ENCODE data around the gene BCL11A. TPM values are rescaled to one million over a fixed set of nuclear protein-coding genes. Genes with fewer than 3 reads are reported as not detected.

BCL11A gene
- total RNA-seq = 1.6 TPM

DNA sequence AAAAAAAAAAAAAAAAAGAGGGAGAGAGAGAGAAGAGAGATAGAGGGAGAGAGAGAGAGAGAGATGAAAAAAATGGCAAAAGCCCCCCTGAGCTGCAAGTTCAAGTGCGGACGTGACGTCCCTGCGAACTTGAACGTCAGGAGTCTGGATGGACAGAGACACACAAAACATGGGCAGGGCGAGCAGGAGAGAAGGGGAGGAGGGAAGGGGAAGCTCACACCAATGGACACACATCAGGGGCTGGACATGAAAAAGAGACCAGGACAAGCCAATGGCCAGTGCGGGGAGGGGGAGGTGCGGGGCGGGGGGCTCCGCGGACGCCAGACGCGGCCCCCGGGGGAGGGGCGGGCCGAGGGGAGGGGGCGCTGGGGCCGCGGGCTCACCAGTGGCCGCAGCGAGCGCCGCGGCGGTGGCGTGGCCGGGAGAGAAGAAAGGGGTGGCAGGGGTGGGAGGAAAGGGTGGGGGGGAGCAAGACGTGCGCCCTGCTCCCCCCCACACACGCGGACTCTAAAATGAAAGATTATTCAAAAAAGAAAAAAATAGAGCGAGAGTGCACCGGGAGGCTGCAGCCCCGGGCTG is at the start of gene BCL11A:
BCL11A (minus strand) TSS at position 160 of the 579 bp plus-strand sequence. CDS start 384 bp downstream, outside the sequence.
- DNase-seq (ENCODE audit: low spot score) (no peak), ATAC-seq (no peak)
- intact Hi-C loops (cut with DNase I) = no loop called here

GRCh38 chr2:60602828-60603532 is 49.5 kb upstream of the BCL11A start:
- DNase-seq (ENCODE audit: low spot score) (no peak), ATAC-seq (peak; percentile 15)

DNA sequence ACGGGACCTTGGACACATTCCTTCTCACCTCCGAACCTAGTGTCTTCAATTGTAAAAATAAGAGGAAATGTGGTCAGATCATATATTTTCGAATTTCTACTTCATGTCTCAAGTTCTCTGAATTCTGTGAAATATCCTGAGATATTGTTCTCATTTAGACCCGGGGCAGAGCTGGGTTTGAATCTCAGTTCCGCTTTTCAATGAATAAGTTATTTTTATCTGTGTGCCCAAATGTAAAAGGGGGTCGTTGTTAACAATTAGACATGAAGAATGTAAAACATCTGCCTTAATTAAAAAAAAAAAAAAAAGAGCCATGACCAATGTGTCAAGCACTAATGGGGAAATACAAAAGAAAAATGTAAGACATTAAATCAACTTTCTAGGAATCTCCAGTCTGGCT is 48.9 kb upstream of the BCL11A start:
- intact Hi-C loops (cut with DNase I) = no loop called here
- no peak for DNase-seq (ENCODE audit: low spot score)
- no peak for ATAC-seq

More at GRCh38 chr2:60602828-60603532, 49.5 kb upstream of the BCL11A start:
- intact Hi-C loops (cut with DNase I) = no loop called here

DNA sequence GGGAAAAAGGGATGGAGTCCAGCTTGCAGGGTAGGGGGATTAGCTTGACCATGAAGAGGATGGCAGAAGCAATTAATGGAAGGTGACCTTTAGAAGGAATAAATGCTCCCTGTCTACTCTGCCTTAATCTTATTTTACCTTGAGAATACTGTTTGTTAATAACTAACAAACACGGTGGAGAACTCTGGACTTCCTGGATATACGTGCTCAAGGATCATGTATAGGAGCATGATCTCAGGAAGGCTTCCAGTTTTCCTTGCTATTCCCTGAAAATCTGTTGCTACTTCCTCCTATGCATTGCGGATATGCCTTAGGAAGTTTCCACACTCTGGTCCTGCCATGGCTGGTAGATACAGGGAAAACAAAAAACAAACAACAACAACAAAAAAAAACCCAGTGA is 44.8 kb upstream of the BCL11A start:
- DNase-seq (ENCODE audit: low spot score) (no peak), ATAC-seq (no peak)
- intact Hi-C loops (cut with DNase I) = no loop called here

DNA sequence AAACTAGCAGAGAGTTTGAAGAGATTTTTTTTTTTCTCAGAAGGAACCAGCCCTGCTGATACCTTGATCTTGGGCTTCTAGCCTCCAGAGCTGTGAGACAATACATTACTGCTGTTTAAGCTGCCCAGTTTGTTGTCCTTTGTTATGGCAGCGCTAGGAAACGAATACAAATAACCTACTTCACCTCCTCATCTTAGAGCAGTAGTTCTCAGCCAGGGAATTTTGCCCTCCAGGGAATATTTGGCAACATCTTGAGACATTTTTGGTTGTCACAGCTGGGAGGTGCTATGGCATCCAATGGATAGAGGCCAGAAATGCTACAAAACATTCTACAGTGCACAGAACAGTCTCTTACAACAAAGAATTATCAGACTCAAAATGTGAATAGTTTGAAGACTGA is 43.9 kb upstream of the BCL11A start:
- intact Hi-C loops (cut with DNase I) = no loop called here
- no peak for ATAC-seq
- DNase-seq (ENCODE audit: low spot score) = no peak

DNA sequence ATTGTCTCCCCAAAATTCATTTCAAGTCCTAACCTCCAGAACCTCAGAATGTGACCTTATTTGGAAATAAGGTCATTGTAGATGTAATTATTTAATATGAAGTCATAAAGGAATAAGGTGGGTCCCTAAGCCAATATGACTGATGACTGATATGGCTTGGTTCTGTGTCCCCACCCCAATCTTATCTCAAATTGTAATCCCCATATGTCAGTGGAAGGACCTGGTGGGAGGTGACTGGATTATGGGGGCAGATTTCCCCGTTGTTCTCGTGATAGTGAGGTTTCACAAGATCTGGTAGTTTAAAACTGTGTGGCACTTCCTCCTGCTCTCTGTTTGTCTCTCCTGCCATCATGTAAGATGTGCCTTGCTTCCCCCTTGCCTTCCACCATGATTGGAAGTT is 43.0 kb upstream of the BCL11A start:
- ATAC-seq = no peak
- no peak for DNase-seq (ENCODE audit: low spot score)
- intact Hi-C loops (cut with DNase I) = no loop called here

GRCh38 chr2:60595953-60596352 is 42.5 kb upstream of the BCL11A start:
- DNase-seq (ENCODE audit: low spot score) (no peak), ATAC-seq (no peak)
- intact Hi-C loops (cut with DNase I) = no loop called here

GRCh38 chr2:60589104-60589503 is 35.6 kb upstream of the BCL11A start:
- ATAC-seq (no peak), DNase-seq (ENCODE audit: low spot score) (no peak)
- intact Hi-C loops (cut with DNase I) = no loop called here

DNA sequence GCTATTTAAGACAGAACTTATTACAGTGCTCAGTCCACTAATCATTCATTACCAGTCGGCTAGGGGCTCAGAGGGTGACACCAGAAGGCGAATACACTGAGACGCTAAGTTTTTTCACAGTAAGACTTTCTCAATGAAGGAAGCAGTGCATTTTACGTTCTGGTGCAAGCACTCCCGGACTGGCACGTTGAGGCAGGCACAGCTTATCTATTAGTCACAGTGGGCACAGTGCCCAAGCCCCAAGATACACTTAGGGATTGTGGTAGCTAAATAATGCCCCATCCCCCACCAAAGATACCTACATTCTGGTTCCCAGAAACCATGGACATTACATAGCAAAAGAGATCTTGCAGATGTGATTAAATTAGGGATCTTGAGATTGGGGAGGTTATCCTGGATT is 32.6 kb upstream of the BCL11A start:
- DNase-seq (ENCODE audit: low spot score) (no peak), ATAC-seq (no peak)
- intact Hi-C loops (cut with DNase I) = no loop called here

GRCh38 chr2:60585276-60585675 is 31.8 kb upstream of the BCL11A start:
- intact Hi-C loops (cut with DNase I) = no loop called here
- DNase-seq (ENCODE audit: low spot score) (no peak), ATAC-seq (no peak)

GRCh38 chr2:60583604-60584003 is 30.1 kb upstream of the BCL11A start:
- DNase-seq (ENCODE audit: low spot score) (no peak), ATAC-seq (no peak)
- intact Hi-C loops (cut with DNase I) = no loop called here

- ATAC-seq = peak; percentile 75
- intact Hi-C loops (cut with DNase I) = no loop called here
- DNase-seq (ENCODE audit: low spot score) = peak; percentile 77
Observed at GRCh38 chr2:60581433-60582282, 28.2 kb upstream of the BCL11A start.

- DNase-seq (ENCODE audit: low spot score) = no peak
- ATAC-seq = no peak
- intact Hi-C loops (cut with DNase I) = loop anchor here (5.0 kb wide), 1 partner anchor 195 kb away; no protein-coding TSS in a partner anchor
Observed at GRCh38 chr2:60577682-60578283, 24.3 kb upstream of the BCL11A start.

- ATAC-seq (no peak), DNase-seq (ENCODE audit: low spot score) (no peak)
- intact Hi-C loops (cut with DNase I) = loop anchor here (1.0 kb wide), 1 partner anchor 36 kb away; no protein-coding TSS in a partner anchor
Observed at GRCh38 chr2:60573251-60573650, 19.8 kb upstream of the BCL11A start.

DNA sequence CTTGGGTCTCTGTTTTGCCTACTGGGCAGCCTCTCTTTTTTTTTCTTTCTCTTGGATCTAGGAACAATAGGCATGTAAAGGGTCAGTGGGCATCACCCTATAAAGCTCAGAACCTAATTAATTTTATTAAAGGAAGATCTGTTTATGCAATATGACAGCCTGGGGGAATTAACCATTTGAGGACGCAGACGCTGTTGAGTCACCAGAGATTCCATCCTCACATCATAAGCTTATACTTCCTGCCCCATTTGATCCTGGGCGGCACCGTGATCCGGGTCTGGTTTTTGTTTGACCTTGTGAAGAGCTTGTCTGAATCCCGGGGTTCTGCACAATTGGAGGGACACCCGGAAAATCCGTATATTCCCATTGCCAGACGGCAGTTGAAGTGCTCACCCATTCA is 16.8 kb upstream of the BCL11A start:
- ATAC-seq = no peak
- no peak for DNase-seq (ENCODE audit: low spot score)
- intact Hi-C loops (cut with DNase I) = no loop called here

- intact Hi-C loops (cut with DNase I) = no loop called here
- DNase-seq (ENCODE audit: low spot score) (no peak), ATAC-seq (no peak)
Observed at GRCh38 chr2:60569680-60570111, 16.2 kb upstream of the BCL11A start.

DNA sequence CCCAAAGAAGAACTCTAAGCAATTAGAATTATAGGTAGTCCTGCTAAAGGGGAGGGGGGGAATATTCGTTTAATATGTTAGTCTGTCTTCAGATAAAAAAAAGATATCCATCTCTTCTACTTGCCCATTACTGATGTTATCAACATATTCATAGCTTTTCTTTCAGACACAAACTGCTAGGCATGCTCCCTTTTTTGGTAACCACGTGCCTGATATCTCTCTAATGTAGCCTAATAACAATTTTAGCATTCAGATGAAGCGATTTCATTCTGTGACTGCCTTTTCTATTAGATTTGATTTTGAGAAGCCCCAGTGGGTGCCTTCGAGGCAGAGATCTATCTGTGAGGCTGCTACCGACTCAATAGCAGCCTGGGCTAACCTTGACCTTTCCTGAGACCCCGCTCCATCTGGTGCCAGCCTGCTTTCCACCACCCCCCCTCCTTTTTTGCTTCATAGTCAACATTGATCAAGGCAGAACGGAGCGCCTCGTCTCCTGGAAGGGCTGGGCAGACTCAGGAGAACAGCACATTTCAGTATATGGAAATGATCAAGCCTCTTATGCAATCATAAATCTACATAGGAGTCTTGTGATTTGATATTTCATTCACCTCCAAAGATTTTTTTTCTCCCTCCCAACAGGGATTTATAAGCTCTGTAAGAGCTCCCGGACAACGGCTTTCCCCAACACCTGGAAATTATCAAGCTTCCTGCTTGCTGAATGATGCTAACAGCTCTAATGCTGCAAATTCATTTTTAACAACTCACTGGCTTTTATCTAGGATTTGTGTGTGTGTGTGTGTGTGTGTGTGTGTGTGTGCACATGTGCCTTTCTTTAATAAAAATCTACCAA is 14.7 kb upstream of the BCL11A start:
- DNase-seq (ENCODE audit: low spot score) = no peak
- intact Hi-C loops (cut with DNase I) = no loop called here
- ATAC-seq = no peak

DNA sequence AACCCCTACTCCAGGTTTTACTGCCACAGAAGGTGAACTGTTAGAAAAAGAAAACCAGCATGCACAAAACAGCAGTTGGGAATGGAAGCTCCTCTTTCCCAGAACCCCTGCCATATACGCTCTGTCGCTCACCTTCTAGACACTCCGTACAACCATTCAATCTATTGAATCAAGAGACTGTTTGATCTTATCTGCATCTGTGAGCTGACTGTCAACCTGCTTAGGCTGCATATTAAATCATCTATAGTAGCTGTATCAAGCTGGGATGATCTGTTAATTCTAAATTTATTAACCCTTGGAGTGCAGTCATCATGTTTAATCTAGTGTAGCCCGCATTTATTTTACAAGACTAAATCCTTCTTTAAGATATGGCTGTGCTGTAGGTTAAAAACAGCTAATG is 13.6 kb upstream of the BCL11A start:
- DNase-seq (ENCODE audit: low spot score) = no peak
- ATAC-seq = no peak
- intact Hi-C loops (cut with DNase I) = no loop called here

- no peak for ATAC-seq
- DNase-seq (ENCODE audit: low spot score) = no peak
- intact Hi-C loops (cut with DNase I) = no loop called here
Observed at GRCh38 chr2:60565472-60565871, 12.0 kb upstream of the BCL11A start.
